SH-SY5Y (cell line): Measurements from ENCODE around the gene ZNF256.
"Not testable (repeated sequence)": the region's sequence is repeated elsewhere in the genome, so short reads cannot be mapped to it uniquely, and the experiment has no call there.

Source experiments
- GATA2 ChIP-seq: IDR thresholded peaks from 2 replicates; pipeline ENCODE4 v1.6.1; 2011; ENCODE audit warnings: mild to moderate bottlenecking, low read depth, low read length
- GATA3 ChIP-seq: IDR thresholded peaks from 2 replicates; pipeline ENCODE4 v1.6.1; 2011; ENCODE audit warnings: low read depth, mild to moderate bottlenecking, low read length, moderate library complexity

The ZNF256 gene

DNA sequence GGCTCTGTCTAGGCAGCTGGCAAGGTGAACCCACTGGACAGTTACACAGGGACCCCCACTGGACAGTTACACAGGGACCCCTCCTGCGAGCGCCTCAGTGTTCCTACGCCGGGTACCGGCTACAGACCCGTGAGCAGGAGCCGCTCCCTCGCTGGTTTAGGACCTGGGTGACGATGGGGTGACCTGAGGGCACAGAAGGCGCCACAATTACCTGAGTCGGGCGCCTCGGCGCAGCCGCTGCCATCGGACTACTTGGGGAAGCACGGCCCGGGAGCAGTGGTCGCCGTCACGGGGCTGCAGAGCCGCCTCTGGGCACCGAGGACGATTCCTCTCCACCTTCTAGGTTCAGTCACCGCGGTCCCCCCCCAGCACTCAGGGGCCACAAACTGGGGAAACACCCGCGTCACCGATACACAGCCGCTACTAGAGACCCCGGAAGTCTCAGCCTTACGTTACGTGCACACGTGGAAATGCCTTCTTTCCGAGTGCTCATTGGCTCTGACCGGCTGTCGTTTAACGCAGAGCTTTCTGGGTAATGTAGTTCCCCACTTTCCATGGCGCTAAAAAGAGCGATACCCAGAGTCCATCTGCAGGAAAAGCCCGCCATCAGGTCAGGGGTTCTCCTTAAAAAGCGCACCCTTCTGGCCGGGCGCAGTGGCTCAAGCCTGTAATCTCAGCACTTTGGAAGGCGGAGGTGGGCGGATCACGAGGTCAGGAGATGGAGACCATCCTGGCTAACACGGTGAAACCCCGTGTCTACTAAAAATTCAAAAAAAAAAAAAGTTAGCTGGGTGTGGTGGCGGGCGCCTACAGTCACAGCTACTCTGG, 31.1 kb downstream of the ZNF256 start, which contains the start of gene ZNF417:
TSS of gene ZNF417 (minus strand) at position 425 of the 828 bp plus-strand sequence. CDS start at position 244, 181 bp downstream.
- TF ChIP-seq GATA3, GATA2: not testable (repeated sequence)

DNA sequence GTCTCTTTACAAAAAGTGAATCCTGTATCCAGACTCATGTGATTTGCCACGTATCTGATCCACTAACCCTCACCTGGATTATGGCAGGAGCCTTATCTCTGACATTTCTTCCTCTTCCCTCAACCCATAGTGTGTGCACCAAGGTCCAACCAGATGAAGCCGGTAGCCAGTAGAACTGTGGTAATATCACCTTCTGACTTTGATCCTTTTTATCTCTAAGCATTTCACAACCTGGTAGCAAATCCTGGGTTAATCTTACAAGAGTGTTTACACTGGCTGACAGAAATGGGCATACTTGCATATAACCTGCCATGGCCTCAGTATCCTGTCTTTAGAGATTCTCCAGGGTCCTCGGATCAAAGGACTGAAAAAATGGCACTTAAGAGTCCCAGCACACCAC, 33.0 kb downstream of the ZNF256 start:
- TF ChIP-seq GATA3 (no peak), GATA2 (no peak)

DNA sequence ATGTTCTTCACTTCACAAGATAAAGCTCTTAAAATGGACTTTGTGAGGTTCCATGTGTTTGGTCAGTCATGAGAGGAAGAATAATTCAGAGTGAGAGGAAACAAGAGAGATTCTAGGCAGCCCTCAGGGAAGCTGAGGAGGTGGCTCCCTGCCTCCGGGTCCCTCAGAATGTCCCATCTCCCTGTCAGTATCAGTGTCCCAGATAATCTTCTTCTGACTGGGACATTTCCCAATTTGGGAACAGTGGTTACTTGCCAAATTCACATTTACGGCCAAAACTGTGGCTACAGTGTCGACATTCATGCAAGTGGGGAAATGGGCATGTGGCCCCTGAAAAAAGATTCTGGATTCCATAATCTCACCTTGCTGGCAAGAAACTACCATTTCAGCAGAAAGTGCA, 40.1 kb downstream of the ZNF256 start:
- TF ChIP-seq GATA3 (no peak), GATA2 (no peak)

DNA sequence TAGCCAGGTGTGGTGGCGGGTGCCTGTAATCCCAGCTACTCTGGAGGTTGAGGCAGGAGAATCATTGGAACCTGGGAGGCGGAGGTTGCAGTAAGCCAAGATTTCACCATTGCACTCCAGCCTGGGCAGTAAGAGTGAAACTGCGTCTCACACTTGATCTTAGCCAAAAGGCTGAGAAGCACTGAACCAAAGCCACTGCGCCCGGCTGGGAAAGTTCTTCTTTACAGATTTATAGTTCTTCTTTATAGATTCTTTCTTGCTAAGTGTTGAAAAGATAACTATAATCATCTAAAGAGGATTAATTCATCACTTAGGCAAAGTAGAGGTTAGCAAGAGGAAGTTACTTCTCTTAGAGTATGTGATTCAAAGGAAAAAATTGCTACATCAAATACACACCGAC, 42.2 kb downstream of the ZNF256 start:
- TF ChIP-seq GATA3 (no peak), GATA2 (no peak)

DNA sequence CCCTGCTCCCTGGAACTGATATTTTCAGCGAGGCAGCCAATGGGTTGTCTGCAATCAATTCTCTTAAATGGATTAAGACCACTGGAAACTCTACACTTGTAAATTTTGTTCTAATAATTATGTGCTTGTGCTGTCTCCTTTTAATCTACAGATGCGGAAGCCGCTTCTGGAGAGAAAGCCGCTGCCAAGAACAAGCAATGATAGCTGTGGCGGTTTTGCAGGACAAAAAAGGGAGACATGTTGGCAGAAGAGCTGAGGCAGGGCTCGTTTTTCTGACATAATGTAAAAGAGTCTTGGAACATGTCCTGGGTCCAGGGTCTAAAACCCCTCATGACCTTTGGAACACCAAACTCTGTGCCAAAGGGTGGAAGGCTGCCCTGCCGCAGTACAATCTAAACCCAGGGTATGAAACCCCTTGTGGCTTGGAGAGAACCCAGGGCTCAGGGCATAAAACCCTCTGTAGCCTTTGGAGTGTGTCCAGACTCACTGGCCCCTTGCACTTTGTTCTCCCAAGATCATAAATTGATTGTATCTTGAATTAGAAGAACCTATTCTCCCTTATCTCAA, 43.8 kb downstream of the ZNF256 start:
- TF ChIP-seq GATA2 (no peak), GATA3 (no peak)

DNA sequence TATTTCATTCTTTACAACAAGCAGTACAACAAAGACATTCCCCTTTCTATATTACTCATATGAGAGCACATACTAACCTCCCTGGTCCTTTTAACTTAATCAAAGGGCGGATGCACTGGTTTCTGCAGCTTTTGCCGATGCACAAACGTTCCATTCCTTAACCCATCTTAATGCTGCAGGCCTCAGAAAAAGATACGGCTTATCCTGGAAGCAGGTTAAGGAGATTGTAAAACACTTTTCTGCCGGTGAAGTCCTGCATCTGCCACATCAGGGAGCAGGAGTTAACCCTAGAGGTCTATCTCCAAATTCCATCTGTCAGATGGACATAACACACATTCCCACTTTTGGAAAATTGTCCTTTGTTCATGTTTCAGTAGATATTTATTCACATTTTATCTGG, 47.2 kb downstream of the ZNF256 start:
- TF ChIP-seq GATA3: no peak
- TF ChIP-seq GATA2: no peak
